Endothelial cell (in vitro differentiated cells): ENCODE measurements around the gene SORCS3. TPM values are rescaled to one million over a fixed set of nuclear protein-coding genes. Genes with fewer than 3 reads are reported as not detected.

ENCODE experiments used
- DNase-seq: peaks from one replicate; pipeline ENCODE4 v3.0.0; 2021; ENCODE audit warnings: low spot score
- H3K27ac Mint-ChIP-seq: one replicate; pipeline ENCODE4 v1.8.0; 2021; ENCODE audit warnings: mixed read lengths, inconsistent platforms; ENCODE audit not compliant: unreplicated experiment
- H3K27me3 Mint-ChIP-seq: one replicate; pipeline ENCODE4 v1.8.0; 2021; ENCODE audit warnings: mild to moderate bottlenecking, moderate library complexity, mixed read lengths, inconsistent platforms; ENCODE audit not compliant: unreplicated experiment
- H3K36me3 Mint-ChIP-seq: one replicate; pipeline ENCODE4 v1.8.0; 2021; ENCODE audit warnings: mild to moderate bottlenecking, low read depth, mixed read lengths, inconsistent platforms; ENCODE audit not compliant: unreplicated experiment
- H3K4me1 Mint-ChIP-seq: one replicate; pipeline ENCODE4 v1.8.0; 2021; ENCODE audit warnings: mild to moderate bottlenecking, mixed read lengths, inconsistent platforms; ENCODE audit not compliant: unreplicated experiment
- H3K4me3 Mint-ChIP-seq: one replicate; pipeline ENCODE4 v1.8.0; 2021; ENCODE audit warnings: mild to moderate bottlenecking, mixed read lengths, inconsistent platforms; ENCODE audit not compliant: unreplicated experiment
- H3K9me3 Mint-ChIP-seq: one replicate; pipeline ENCODE4 v1.8.0; 2021; ENCODE audit warnings: mixed read lengths, inconsistent platforms; ENCODE audit not compliant: unreplicated experiment
- CTCF ChIP-seq: fragments of 200-600 bp; sonication (generic); IDR thresholded peaks from one replicate; pipeline ENCODE4 v1.5.0; 2021; ENCODE audit warnings: antibody characterized with exemption; ENCODE audit not compliant: unreplicated experiment
- total RNA-seq: library from RNA; stranded (reverse); fragmentation: NEBNext Ultra II Directional; extraction: Animal tissue kit (Norgen Biotek cat#: 25700); gene quantifications from one replicate; pipeline ENCODE4 v1.2.1, GENCODE V29; 2021; ENCODE audit not compliant: unreplicated experiment

The SORCS3 gene
- total RNA-seq, 1 donor from 2014 or later: not detected

- H3K27me3 Mint-ChIP-seq: no peaks in the 10 kb centered on the region
- no peak for DNase-seq
- H3K4me3 Mint-ChIP-seq: no peak overlapping the region
- TF ChIP-seq CTCF: no peak
- no peaks in the 10 kb centered on the region for H3K9me3 Mint-ChIP-seq
- H3K4me1 Mint-ChIP-seq: no peaks in the 10 kb centered on the region
- H3K36me3 Mint-ChIP-seq: no peaks in the 10 kb centered on the region
- H3K27ac Mint-ChIP-seq: no peak overlapping the region
Measured at GRCh38 chr10:104920476-104920875, 279.4 kb downstream of the SORCS3 start.

- Mint-ChIP-seq H3K9me3 (no peaks in the 10 kb centered on the region), H3K27ac (no peak overlapping the region), H3K27me3 (no peaks in the 10 kb centered on the region), H3K4me1 (no peaks in the 10 kb centered on the region), H3K36me3 (no peaks in the 10 kb centered on the region), H3K4me3 (no peak overlapping the region)
- TF ChIP-seq CTCF: no peak
- no peak for DNase-seq
Measured at GRCh38 chr10:104921763-104922162, 280.7 kb downstream of the SORCS3 start.

GRCh38 chr10:104922810-104923209 is 281.7 kb downstream of the SORCS3 start:
- Mint-ChIP-seq H3K36me3 (no peaks in the 10 kb centered on the region), H3K27ac (no peak overlapping the region), H3K4me1 (no peaks in the 10 kb centered on the region), H3K9me3 (no peaks in the 10 kb centered on the region), H3K27me3 (peaks cover 2% of the 10 kb centered on the region), H3K4me3 (no peak overlapping the region)
- DNase-seq: no peak
- TF ChIP-seq CTCF: no peak

GRCh38 chr10:104923501-104923900 is 282.4 kb downstream of the SORCS3 start:
- Mint-ChIP-seq H3K4me3 (no peak overlapping the region), H3K27me3 (peaks cover 4% of the 10 kb centered on the region), H3K27ac (no peak overlapping the region), H3K36me3 (no peaks in the 10 kb centered on the region), H3K4me1 (no peaks in the 10 kb centered on the region), H3K9me3 (no peaks in the 10 kb centered on the region)
- no peak for TF ChIP-seq CTCF
- DNase-seq: no peak

GRCh38 chr10:104924101-104924795 is 283.2 kb downstream of the SORCS3 start:
- no peaks in the 10 kb centered on the region for H3K9me3 Mint-ChIP-seq
- no peak for TF ChIP-seq CTCF
- H3K36me3 Mint-ChIP-seq: no peaks in the 10 kb centered on the region
- H3K27ac Mint-ChIP-seq: no peak overlapping the region
- DNase-seq: no peak
- peaks cover 4% of the 10 kb centered on the region for H3K27me3 Mint-ChIP-seq
- no peak overlapping the region for H3K4me3 Mint-ChIP-seq
- no peaks in the 10 kb centered on the region for H3K4me1 Mint-ChIP-seq
